GM19397 (cell line): ENCODE results near the gene CLK4.

ENCODE experiments used
- ATAC-seq: cut with Tn5 transposase; IDR thresholded peaks from one replicate; pipeline ENCODE4 v1.9.1; 2021; ENCODE audit warnings: mild to moderate bottlenecking, moderate library complexity; ENCODE audit not compliant: unreplicated experiment

The CLK4 gene

DNA sequence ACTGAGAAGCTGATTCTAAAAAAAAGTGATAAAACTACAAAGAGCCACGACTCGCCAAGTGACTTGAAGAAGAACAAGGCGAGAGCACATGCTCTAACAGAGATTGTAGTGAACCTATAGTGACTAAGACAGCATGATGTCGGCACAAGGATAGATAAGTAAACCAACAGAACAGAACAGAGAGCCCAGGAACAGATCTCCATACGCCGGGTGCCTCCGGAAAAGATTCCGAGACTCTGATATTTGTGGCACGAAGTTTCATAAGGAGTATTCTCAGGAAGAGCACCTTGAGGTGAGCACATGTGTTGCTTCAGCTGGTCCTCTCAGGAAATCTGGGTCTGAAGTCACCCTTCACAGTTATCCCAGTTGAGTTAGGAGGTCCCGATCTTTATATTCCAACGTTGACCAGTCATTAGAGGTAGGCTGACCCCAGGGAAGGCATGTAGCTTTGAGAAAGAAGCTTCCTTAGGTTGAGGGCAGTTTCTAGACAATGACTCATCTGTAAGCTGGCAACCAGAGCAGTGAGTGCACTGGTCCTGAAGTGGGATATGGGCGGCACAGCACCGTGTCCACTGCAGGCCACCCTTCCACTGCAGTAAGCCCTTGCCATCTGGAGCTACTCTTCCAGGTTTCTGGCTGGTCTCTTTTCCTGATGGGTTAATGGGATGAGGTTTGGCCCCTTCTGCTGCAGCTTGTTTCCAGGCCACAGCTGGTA, 13.6 kb upstream of the CLK4 start:
- ATAC-seq = no peak

DNA sequence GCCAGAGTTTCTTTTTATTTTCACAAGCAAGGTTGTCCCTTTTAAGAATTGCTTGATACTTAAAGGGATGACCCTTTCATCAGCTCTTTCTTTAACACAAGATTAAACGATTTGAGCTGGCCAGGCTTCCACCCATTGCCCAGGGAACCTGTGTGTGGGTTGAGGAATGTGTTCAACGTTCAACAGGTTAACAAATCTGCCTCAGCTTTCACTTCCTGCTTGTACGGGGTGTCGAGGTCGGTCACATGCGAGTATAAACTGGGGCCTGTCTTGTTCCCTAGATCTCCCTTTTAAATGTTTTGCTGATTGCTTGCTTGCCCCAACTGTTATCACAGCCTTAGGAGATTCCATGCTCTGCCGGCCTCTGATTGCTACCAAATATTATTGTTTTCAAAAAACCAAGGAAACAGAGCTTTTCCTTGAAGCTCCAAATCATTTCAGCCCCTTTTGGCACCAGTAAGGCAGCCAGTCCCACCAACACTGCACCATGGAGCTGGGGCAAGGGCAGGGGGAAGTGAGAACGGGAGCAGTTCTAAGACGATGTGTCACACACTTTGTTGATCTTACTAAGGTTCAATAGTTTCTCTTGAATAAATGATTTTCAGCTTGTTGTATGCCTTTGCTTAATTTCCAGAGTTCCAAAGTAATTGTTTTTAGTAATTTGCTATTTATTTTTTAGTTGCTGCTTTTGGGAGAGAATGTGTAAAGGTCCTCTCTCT, 10.7 kb upstream of the CLK4 start:
- no peak for ATAC-seq

DNA sequence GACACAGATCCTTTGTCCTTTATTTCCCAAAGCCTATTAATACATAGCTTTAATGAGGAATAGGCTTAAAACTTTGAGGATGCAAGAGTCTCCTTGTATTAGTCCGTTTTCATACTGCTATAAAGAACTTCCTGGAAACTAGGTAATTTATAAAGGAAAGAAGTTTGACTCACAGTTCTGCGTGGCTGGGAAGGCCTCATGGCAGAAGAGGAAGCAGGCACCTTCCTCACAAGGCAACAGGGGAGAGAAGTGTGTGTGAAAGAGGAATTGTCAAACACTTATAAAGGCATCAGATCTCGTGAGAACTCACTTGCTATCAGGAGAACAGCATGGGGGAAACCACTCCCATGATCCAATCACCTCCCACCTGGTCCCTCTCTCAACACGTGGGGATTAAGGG, 5.4 kb upstream of the CLK4 start:
- no peak for ATAC-seq

DNA sequence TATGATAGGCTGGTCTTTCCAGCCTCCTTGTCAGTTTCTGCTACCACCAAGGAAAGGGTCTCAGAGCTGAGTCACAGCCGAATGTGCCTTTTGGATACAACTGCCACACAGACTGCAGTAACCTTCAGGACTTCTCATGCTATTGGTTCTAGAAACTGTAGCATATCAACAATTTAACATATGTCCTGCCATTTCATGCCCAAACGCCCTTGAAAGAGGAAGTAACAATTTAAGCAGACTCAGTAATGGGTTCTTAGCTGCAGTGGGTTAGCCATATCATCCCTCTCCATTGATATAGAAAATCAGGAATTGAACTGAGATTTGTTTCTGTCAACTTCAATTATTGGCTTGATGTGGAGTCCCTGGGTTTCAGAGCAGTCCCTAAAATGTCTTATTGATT, 4.1 kb upstream of the CLK4 start:
- ATAC-seq = no peak

DNA sequence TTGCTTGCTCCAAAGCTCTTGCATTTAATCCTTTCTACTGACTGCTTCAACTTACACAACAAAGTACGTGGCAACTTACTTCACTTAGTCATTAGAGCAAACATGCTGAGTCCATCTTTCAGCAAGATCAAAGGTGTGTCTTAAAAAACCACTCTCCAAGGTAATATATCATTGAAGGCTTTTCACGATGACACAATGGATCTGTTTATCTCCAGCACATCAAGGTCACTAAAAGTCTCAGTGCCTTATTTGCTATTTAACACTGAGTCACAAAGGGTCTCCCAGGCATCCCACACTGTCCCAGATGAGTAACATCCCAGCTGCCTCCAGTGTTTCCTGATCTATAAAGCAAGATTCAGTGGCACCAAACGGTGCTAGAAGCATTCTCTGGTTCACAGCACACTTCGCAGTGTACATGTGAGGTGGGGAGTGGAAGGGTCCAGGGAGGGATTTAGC, 3.7 kb upstream of the CLK4 start:
- ATAC-seq = no peak

DNA sequence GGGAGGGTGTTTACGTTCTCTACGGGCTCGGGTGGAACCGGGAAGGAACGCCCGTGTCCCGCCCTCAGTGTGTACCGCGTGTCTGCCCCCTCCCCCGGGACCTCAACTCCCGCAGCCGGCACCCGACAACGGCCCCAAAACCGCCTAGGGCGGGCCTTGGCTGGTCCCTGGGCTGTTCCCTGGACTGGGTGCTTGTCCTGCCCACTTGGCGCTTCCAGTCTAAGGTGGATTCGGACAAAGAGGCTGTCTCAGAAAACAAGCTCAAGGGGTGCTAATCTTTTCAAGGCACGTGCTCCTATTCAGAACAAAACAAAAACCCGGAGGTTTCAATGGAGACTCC, 379 bp upstream of the CLK4 start:
- no peak for ATAC-seq

DNA sequence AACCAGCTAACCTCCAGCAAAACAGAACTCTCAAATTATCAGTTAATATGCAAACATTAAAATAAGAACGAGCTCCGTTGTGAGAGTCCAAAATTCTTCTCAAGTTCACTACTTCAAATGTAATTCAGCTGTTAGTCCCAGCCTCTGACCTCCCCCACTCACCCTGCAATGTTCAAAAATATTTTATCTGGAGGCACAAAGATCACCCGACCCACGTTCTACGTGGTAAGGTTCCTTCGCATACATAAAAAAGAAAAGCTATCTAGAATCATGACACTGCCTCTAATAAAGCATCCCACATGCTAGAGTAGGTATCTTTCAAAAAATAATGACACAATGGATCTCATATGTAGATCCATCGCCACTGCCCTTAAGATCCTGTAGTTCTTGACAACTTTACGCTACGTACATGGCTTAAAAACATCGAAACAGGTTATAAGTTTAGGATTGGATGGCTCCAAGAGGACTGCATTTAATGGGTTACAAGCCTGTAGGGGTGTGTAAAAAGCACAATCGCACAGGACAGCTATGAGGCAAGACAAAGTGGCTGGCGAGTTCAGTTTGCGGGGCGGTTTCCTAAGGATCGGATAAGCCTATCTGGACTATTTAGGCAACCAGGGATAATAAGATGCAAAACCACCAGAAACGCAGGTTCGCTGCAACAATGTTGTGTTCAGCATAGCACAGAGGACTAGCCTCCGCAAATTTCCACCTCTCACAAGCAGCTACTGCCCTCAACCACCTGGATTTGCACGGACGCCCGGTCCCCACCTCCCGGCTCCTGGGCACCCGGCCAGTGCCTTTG, 969 bp downstream of the CLK4 start:
- peak; percentile 7 for ATAC-seq

DNA sequence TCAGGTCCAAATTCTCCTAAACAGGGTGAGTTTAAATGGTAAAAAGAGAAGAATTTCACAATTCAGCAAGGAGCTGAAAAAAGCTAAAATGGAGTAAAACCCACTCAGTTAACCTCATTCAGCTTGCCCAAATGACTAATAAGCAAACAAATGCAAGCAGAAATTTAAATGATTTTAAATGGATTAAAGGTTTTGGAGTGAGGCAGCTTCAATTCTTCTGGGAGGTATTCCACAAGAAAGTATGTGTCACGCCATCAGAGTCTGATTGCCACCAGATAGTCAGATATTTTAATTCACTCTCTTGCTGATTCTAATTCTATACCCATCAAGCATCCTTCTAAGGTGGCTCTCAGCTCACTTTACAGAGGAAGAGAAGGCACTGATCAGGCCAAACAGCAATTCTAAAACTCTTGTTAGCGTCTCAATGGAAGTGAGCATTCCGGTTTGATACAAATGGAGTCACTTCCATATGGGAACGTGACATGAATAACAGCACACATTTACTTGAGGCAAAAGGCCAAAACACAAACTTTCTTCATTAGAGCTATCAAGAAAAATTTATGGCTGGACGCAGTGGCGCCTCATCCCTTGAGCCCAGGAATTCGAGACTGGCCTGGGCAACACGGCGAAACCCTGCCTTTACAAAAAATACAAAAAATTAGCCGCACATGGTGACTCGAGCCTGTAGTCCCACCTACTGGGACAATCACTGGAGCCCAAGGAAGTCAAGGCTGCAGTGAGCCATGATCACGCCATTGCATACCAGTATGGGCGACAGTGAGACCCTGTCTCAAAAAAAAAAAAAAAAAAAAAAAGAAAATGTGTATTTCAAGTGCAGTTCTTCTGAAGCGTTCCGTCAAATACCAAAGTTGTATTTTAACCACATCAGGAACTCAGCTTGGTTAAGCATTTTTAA, 2.0 kb downstream of the CLK4 start:
- no peak for ATAC-seq

DNA sequence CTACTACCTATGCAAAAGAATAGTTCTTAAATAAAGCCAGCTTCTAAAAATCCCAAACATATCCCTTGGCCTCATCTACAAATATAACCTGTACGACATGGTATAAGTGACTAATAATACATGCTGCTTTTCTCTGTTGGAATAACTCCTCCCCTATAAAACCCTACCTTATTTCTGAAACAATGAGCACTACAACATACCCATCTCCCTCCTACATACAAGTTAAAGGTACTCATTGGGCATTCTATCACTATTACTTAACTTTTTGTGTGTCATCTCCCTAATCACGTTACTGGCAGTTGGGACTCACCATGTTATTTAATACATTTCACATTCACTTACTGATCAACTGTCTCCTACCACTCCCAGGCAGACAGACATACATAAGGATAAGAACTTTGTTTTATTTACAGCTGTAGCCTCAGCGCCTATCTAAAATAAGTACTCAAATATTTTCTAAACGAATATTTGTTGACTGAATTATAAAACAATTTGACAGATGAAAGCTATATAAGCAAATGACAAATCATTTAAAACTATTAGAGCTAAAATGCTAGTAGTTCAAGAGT, 4.1 kb downstream of the CLK4 start:
- ATAC-seq = no peak

DNA sequence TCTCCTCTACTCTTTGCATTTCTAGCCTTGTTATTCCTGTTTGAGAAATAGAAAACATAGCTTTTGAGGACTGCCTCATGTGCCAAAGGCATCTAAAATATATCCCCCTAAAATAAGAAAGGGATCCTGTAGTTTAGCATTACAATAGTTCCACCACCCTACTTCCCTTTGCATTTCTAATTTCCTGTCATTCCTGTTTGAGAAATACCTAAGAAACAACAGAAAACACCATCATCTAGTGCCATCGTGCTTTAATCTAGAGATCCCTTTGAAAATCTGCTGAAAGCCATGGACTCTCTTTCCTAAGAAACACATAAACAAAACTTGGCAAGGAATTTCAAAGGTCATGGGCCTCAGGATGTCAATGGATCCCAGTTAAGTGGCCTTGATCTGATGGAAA, 7.5 kb downstream of the CLK4 start:
- ATAC-seq = no peak

DNA sequence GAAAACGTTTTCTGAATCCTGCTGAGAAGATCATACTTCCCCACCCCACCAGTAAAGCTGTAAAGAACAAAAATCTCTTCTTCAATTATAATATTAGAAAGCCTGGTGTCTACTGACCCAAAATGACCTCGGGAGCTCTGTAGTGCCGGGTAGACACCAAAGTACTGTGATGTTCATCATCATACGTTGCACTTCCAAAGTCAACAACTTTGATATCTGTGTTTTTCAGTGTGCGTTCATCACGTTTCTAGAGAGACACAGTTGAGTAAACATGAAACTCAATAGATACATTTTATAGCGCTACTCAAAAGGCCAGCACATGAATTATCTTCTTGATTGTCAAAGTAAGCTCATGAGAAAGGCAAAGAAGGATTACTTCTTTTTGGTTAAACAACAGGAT, 14.6 kb downstream of the CLK4 start:
- no peak for ATAC-seq

DNA sequence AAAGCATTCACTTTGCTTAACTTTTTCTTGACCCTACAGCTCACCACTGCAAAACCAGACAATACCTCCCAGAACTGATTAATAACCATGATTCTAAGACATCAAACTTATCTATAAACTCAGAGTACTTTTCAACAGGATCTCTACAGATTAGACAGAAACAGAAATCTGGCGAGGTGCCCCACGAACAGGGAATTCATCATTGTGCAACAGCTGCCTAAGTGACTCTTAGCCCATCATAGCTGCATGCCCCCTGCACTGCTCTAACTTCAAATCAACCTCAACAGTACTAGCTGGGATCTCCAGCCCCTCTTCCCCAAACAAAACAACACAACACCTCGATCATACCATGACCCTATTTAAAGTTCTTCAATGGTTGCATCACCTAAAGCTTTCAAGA, 20.6 kb downstream of the CLK4 start:
- no peak for ATAC-seq

DNA sequence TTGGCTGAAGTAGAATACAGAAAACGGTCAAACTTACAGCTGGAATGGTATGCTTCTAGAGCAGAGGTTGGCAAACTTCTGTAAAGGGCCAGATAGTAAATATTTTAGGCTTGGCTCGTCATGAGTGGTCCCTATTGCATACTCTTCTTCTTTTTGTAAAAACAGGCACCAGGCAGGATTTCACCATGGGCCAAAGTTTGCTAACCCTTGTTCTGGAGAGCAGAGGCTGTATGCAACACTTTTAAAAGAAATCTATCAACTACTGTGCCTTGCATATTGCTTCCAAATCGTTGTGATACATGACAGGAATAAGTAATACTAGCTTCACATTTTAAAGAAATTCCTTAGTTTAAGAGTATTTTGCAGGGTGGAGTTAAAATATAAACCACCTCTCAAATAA, 21.1 kb downstream of the CLK4 start:
- ATAC-seq = no peak

DNA sequence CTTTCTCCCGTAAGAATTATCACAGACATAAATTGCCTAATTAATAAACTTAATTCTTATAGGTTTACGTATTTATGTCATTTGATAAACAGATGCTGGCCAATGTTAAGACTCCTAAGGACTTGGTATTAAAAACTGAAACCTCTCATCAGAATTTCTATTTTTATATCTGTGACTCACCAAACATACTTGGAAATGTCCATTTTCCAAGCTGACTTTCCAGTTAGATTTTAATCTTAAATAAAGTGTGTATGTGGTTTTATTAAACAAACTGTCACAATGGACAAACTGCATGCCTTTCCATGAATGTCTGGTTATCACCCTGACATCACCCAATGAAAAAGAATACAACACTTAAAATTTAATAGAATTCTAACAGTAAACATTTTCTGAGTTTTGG, 24.1 kb downstream of the CLK4 start:
- no peak for ATAC-seq

DNA sequence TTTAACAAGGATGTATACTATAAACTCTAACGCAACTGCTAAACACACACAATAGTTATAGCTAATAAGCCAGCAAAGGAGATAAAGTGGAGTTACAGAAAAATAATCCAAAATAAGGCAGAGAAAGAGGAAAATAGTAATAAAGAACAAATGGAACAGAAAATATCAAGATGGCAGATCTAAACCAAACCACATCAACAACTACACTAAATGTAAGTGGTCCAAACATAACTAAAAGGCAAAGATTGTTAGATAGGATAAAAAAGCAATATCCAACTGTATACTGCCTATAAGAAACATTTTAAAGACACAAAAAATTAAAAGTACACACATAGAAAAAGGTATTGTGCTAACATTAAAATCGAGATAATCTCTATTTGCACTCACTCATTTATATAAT, 31.1 kb downstream of the CLK4 start:
- ATAC-seq = no peak

DNA sequence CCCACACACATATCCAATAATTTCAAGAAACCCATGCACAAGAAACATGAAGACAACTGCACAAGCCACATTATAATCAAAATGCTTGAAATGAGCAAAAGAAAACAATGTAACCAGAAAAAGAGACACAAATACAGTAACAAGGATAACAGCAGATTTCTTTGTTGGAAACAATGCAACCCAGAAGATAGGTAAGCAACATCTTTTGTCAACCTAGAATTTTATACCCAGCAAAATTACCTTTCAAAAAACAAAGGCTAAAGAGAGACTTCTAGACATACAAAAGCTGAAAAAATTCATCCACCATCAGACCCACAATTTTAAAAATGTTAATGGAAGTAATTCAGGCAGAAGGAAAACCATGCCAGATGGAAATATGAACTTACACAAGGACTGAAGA, 31.7 kb downstream of the CLK4 start:
- no peak for ATAC-seq

DNA sequence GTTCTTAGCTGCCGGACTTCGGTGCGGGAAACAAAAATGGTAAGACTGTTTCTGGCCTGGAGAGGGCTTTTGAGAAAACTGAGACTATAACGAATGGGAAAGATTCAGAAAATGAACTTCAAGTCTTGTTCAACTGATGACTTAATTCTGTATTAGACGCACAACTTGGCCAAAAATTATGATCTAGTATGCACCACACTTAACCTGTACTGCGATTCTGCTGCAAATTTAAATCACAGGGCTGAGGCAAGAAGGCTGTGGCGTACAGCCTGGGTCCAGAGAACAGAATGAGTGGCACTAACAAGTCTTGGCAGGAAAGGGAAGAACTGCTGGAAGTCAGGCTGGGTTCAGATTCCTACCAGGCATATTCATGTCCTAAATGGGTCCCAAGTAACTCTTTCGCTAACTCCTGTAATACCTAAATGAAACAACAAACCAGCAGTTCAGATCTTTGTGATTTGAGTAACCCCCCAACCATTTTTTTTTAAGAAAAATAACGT, 35.9 kb downstream of the CLK4 start:
- no peak for ATAC-seq

DNA sequence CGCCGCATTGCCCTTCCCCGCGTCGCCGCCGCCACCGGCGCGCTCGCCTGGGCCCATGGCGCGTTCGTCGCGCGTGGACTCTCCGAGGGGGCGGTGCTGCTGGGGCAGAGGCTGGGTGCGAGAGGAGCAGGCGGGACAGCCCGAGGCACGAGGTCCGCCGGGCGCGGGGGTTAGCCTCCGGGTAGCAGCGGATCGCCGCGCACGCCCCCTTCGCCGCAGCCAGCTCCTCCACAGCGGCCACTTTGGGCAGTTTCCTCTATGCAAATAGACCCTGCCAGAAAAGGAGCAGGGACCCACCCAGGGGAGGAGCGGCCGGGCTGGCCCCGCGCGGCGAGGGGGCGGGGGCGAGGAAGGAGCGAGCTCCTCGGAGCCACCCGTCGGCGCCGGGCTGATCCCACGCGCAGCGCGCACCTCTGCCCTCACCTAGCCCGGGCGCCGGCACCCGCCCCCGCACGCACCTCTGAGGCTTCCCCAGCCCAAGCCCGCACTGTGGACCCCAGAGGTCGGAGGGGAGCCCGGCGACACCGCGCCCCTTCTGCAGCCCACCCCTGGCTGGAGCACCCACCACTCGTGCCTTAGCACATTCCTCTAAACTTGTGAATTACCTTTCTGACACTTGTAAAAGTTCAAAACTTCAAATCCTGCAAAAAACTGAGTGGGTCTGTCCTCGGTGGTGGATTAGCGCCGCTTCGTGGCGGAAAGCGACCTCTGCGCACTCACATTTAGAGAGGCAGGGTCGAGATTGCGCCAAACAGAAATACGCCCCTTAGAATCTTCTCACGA, 36.5 kb downstream of the CLK4 start, which contains the start of gene COL23A1:
Gene COL23A1 (minus strand): TSS at position 253 of the 783 bp plus-strand sequence.
- ATAC-seq = peak; percentile 51
